Smooth muscle cell (in vitro differentiated cells): ENCODE measurements around the gene RNF208. TPM values are rescaled to one million over a fixed set of nuclear protein-coding genes. Genes with fewer than 3 reads are reported as not detected.
A peak's percentile ranks its signal among the peaks of the same experiment; 100 is the strongest.

Experiments
- DNase-seq: peaks from one replicate; lab custom pipeline; 2025; ENCODE audit not compliant: unreplicated experiment; lab: John Stamatoyannopoulos, UW
- H2AFZ ChIP-seq: fragments of 200-600 bp; sonication (generic); 2 replicates; pipeline ENCODE4 v1.6.0; 2016; ENCODE audit warnings: antibody characterized with exemption, low read depth, mild to moderate bottlenecking
- H3F3A ChIP-seq: fragments of 200-600 bp; sonication (generic); 2 replicates; pipeline ENCODE4 v1.6.0; 2017; ENCODE audit warnings: antibody characterized with exemption, low read depth
- H3K27ac ChIP-seq: fragments of 200-600 bp; sonication (generic); 2 replicates; pipeline ENCODE4 v1.5.1; 2016; ENCODE audit warnings: low read depth, mild to moderate bottlenecking
- H3K27me3 ChIP-seq: fragments of 200-600 bp; sonication (generic); 2 replicates; pipeline ENCODE4 v1.6.1; 2016; ENCODE audit warnings: low read depth, mild to moderate bottlenecking
- H3K36me3 ChIP-seq: fragments of 200-600 bp; sonication (generic); 2 replicates; pipeline ENCODE4 v1.5.1; 2016; ENCODE audit warnings: low read depth
- H3K4me1 ChIP-seq: fragments of 200-600 bp; sonication (generic); 2 replicates; pipeline ENCODE4 v1.5.1; 2016; ENCODE audit warnings: low read depth
- H3K4me2 ChIP-seq: fragments of 200-600 bp; sonication (generic); 2 replicates; pipeline ENCODE4 v1.6.0; 2016; ENCODE audit warnings: mild to moderate bottlenecking
- H3K4me3 ChIP-seq: fragments of 200-600 bp; sonication (generic); 2 replicates; pipeline ENCODE4 v1.5.1; 2016; ENCODE audit warnings: mild to moderate bottlenecking
- H3K79me2 ChIP-seq: fragments of 200-600 bp; sonication (generic); 2 replicates; pipeline ENCODE4 v1.6.0; 2016; ENCODE audit warnings: low read depth, mild to moderate bottlenecking
- H3K9ac ChIP-seq: fragments of 200-600 bp; sonication (generic); 2 replicates; pipeline ENCODE4 v1.6.0; 2016; ENCODE audit warnings: low read depth
- H3K9me3 ChIP-seq: fragments of 200-600 bp; sonication (generic); replicated peaks from 2 replicates; pipeline ENCODE4 v1.5.1; 2016; ENCODE audit warnings: low read depth
- H4K20me1 ChIP-seq: fragments of 200-600 bp; sonication (generic); 2 replicates; pipeline ENCODE4 v1.6.0; 2016; ENCODE audit warnings: low read depth
- CTCF ChIP-seq: fragments of 200-600 bp; sonication (generic); IDR thresholded peaks from 2 replicates; pipeline ENCODE4 v1.5.1; 2017; ENCODE audit warnings: borderline replicate concordance, mild to moderate bottlenecking, antibody characterized with exemption; ENCODE audit not compliant: insufficient read depth, poor library complexity, severe bottlenecking
- WGBS: methylation state at CpG from one replicate; pipeline ENCODE4 v1.1.7; 2016; ENCODE audit warnings: low lambda C conversion rate; 5-methylcytosine and 5-hydroxymethylcytosine counted together
- polyA plus RNA-seq: library from polyadenylated mRNA; unstranded; fragments of >200 nt; fragmentation: Nextera tagmentation; extraction: Ambion mirVana; gene quantifications from 2 replicates; pipeline ENCODE4 v1.2.1, GENCODE V29; 2016
- total RNA-seq: library from RNA; depleted of rRNA; stranded (reverse); fragments of >200 nt; gene quantifications from 2 replicates; pipeline ENCODE4 v1.2.3, GENCODE V29; 2014

Gene RNF208
- total and polyA plus RNA-seq, 2 experiments from 2014 or later, result 0.36 to 1.4 TPM

- Histone ChIP-seq H3K27me3 (no peaks in the 10 kb centered on the region), H3K4me1 (peaks cover 7% of the 10 kb centered on the region), H3F3A (peaks cover 5% of the 10 kb centered on the region), H3K79me2 (peaks cover 15% of the 10 kb centered on the region), H3K4me3 (peak overlapping the region; percentile 16), H3K4me2 (peak overlapping the region; percentile 64), H3K27ac (no peak overlapping the region), H2AFZ (no peak overlapping the region), H3K36me3 (no peaks in the 10 kb centered on the region), H4K20me1 (peaks cover 16% of the 10 kb centered on the region), H3K9ac (no peak overlapping the region), H3K9me3 (no peaks in the 10 kb centered on the region)
- TF ChIP-seq CTCF, result peak; percentile 99
- peak; percentile 64 for DNase-seq
- WGBS, result 30% methylated on average over 31 of the region's 31 CpGs
Measured at GRCh38 chr9:137236238-137236935, 14.3 kb upstream of the RNF208 start.

- H3K4me3 ChIP-seq, result peak overlapping the region; percentile 16
- H3K36me3 ChIP-seq, result no peaks in the 10 kb centered on the region
- peaks cover 16% of the 10 kb centered on the region for H4K20me1 ChIP-seq
- peaks cover 7% of the 10 kb centered on the region for H3K4me1 ChIP-seq
- no peak overlapping the region for H3K27ac ChIP-seq
- H3K9me3 ChIP-seq, result no peaks in the 10 kb centered on the region
- peaks cover 5% of the 10 kb centered on the region for H3F3A ChIP-seq
- TF ChIP-seq CTCF, result no peak
- peak overlapping the region; percentile 64 for H3K4me2 ChIP-seq
- no peaks in the 10 kb centered on the region for H3K27me3 ChIP-seq
- no peak overlapping the region for H3K9ac ChIP-seq
- 87% methylated on average over 35 of the region's 35 CpGs for WGBS
- H3K79me2 ChIP-seq, result peaks cover 15% of the 10 kb centered on the region
- DNase-seq, result no peak
- H2AFZ ChIP-seq, result no peak overlapping the region
Measured at GRCh38 chr9:137235424-137236237, 13.6 kb upstream of the RNF208 start.

GRCh38 chr9:137234758-137235423, 12.9 kb upstream of the RNF208 start:
- DNase-seq, result no peak
- H3K27ac ChIP-seq, result no peak overlapping the region
- no peak overlapping the region for H3K4me2 ChIP-seq
- H3F3A ChIP-seq, result no peaks in the 10 kb centered on the region
- H4K20me1 ChIP-seq, result peaks cover 16% of the 10 kb centered on the region
- H3K79me2 ChIP-seq, result peaks cover 15% of the 10 kb centered on the region
- TF ChIP-seq CTCF, result no peak
- no peak overlapping the region for H2AFZ ChIP-seq
- H3K4me1 ChIP-seq, result peaks cover 7% of the 10 kb centered on the region
- no peak overlapping the region for H3K4me3 ChIP-seq
- WGBS, result 83% methylated on average over 18 of the region's 18 CpGs
- H3K9ac ChIP-seq, result no peak overlapping the region
- H3K27me3 ChIP-seq, result no peaks in the 10 kb centered on the region
- no peaks in the 10 kb centered on the region for H3K36me3 ChIP-seq
- H3K9me3 ChIP-seq, result no peaks in the 10 kb centered on the region
